Ovary (tissue), 9 donors: ENCODE measurements around the gene OR9I1. TPM values are rescaled to one million over a fixed set of nuclear protein-coding genes. Genes with fewer than 3 reads are reported as not detected.

Source experiments
- polyA plus RNA-seq, 2 donors: library from polyadenylated mRNA; stranded (reverse); fragments of 200-250 nt in 1 of 2; fragments of 350-450 nt in 1 of 2; fragmentation: Illumina TruSeq in 1 of 2; extraction: RNeasy Lipid Tissue Mini Kit (QIAGEN cat#74804) in 1 of 2; gene quantifications; one replicate each; pipeline ENCODE4 v1.2.3, GENCODE V29; 2013 to 2014
- total RNA-seq, 7 donors: library from RNA; depleted of rRNA in 2 of 7; stranded (reverse); fragments of >200 nt in 2 of 7; fragmentation: NEBNext Ultra II Directional in 3 of 7; extraction: Animal tissue kit (Norgen Biotek cat#: 25700) in 3 of 7; gene quantifications; one replicate each; pipeline versions ENCODE4 v1.1.0 to v1.2.4, GENCODE V29; 2016 to 2023
- donor health status: DM: no; HTN: no; CAD: no; lungs with moderate emphysema.
- donor health status: DM: no; HTN: no; CAD: no.
- donor health status: Bipolar disorder and iron deficiency.
- donor health status: DM: yes; HTN: yes; CAD: no.
- donor health status: DM: no; HTN: no; CAD: no.
- donor health status: DM: yes; HTN: yes; CAD: no.

Gene OR9I1
- total and polyA plus RNA-seq, 9 donors = not detected

Other genes starting within 250 kb of the OR9I1 start
- not detected for gene OR9Q1, start 101.6 kb downstream of the OR9I1 start, total RNA-seq
- not detected for gene OR9Q1, start 101.6 kb downstream of the OR9I1 start, polyA plus RNA-seq
- not detected for gene OR6Q1, start 94.6 kb downstream of the OR9I1 start, total RNA-seq
- not detected for gene OR6Q1, start 94.6 kb downstream of the OR9I1 start, polyA plus RNA-seq
- gene OR9Q2, start 63.5 kb upstream of the OR9I1 start, total RNA-seq = not detected
- gene OR9Q2, start 63.5 kb upstream of the OR9I1 start, polyA plus RNA-seq = not detected
- gene OR1S2, start 78.6 kb upstream of the OR9I1 start, total RNA-seq = not detected
- gene OR1S2, start 78.6 kb upstream of the OR9I1 start, polyA plus RNA-seq = not detected
- not detected for gene OR1S1, start 87.2 kb upstream of the OR9I1 start, total RNA-seq
- gene OR1S1, start 87.2 kb upstream of the OR9I1 start, polyA plus RNA-seq = not detected
- gene OR10Q1, start 103.4 kb upstream of the OR9I1 start, total RNA-seq = not detected
- gene OR10Q1, start 103.4 kb upstream of the OR9I1 start, polyA plus RNA-seq = not detected
- not detected for gene OR10W1, start 142.7 kb upstream of the OR9I1 start, total RNA-seq
- not detected for gene OR10W1, start 142.7 kb upstream of the OR9I1 start, polyA plus RNA-seq
- not detected for gene OR5B17, start 233.5 kb upstream of the OR9I1 start, total RNA-seq
- not detected for gene OR5B17, start 233.5 kb upstream of the OR9I1 start, polyA plus RNA-seq